ENCODE results near the gene GATC. TPM values are rescaled to one million over a fixed set of nuclear protein-coding genes. Genes with fewer than 3 reads are reported as not detected.

The GATC gene, protein sequence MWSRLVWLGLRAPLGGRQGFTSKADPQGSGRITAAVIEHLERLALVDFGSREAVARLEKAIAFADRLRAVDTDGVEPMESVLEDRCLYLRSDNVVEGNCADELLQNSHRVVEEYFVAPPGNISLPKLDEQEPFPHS
- polyA plus RNA-seq (2013): 24.6 TPM

DNA sequence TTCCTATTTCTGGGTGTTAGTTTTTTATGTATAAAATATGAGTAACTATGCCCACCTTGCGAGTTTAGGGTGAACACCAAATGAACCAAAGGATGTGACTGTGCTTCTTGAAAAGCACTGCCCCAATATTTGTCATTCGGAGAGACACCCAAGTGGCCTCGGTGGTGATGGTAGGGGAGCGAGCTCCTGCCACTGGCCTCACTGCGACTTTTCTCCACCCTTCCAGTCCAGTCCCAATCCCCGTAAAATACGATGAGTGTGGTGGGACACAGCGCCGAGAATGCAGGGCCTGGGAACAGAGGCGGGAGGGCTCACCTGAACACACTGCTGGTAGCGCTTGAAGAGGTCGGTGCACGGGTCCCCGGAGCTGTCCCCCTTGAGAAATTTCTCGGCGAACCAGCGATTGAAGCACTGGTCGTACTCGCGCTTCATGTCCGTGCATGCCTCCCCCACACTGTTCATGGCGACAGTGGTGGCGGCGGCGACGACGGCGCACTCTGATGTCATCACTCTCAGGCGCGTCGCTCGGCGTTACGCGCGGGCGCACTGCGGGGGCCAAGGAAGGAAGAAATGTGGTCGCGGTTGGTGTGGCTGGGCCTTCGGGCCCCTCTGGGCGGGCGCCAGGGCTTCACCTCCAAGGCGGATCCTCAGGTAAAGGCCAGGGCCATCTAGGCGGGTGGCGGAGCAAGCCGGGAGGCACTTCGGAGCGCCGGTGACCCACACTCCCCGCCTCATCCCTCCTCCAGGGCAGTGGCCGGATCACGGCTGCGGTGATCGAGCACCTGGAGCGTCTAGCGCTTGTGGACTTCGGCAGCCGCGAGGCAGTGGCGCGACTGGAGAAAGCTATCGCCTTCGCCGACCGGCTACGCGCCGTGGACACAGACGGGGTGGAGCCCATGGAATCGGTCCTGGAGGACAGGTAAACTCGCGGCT is at the start of gene GATC, which contains the start of gene TRIAP1:
Gene GATC, plus strand, starts transcription at position 534 of the 933 bp plus-strand sequence. Its CDS starts 37 bp downstream, at position 571.
Gene TRIAP1, minus strand, starts transcription at position 474 of the 933 bp plus-strand sequence. Its CDS starts 12 bp downstream, at position 462.
- DNase-seq: peak; percentile 88 to 95 (median 94)
- H3K27ac ChIP-seq (ENCODE audit: insufficient read depth in 1 of 2, low read depth in 1 of 2, low read length in 2 of 2, poor library complexity in 1 of 2, severe bottlenecking in 2 of 2): peak within 1 kb of the TSS; percentile 82 to 94
- 0% methylated on average over 66 of the region's 73 CpGs for WGBS (ENCODE audit: insufficient coverage)
- no peaks in the 10 kb centered on the region for H3K9me3 ChIP-seq (ENCODE audit: control extremely low read depth in 1 of 5, control insufficient read depth in 4 of 5, insufficient read depth in 2 of 5, low read depth in 1 of 5, low read length in 4 of 5)
- CTCF ChIA-PET: interaction anchor here (29.5 kb wide), 1 partner anchor 19 kb away, joined by 545 read pairs; the partner anchor contains the start of gene SRSF9
- POLR2A ChIA-PET: interaction anchor here (0.5 to 1.6 kb wide), 2 partner anchors 24 to 51 kb away, joined by 4 to 6 read pairs; partner anchors contain the start of gene SRSF9
- H3K27me3 ChIP-seq (replicated peaks in 2 of 5; ENCODE audit: control insufficient read depth in 4 of 5, insufficient read depth in 5 of 5, low read length in 4 of 5): no peaks in the 10 kb centered on the region
- H3K4me3 ChIP-seq (ENCODE audit: control insufficient read depth in 1 of 7, extremely low read depth in 1 of 7, insufficient read depth in 4 of 7, low read depth in 2 of 7, low read length in 6 of 7): peak within 1 kb of the TSS; percentile 92 to 99 (median 97)
- peaks cover 15 to 28% (median 22%) of the 10 kb centered on the region in 4 experiments for H3K4me1 ChIP-seq (ENCODE audit: control extremely low read depth in 1 of 4, control insufficient read depth in 4 of 4, insufficient read depth in 4 of 4, low read length in 3 of 4)
- peaks cover 8 to 35% (median 28%) of the 10 kb centered on the region in 4 experiments for H3K36me3 ChIP-seq (ENCODE audit: control insufficient read depth in 4 of 4, insufficient read depth in 4 of 4, low read length in 3 of 4)

DNA sequence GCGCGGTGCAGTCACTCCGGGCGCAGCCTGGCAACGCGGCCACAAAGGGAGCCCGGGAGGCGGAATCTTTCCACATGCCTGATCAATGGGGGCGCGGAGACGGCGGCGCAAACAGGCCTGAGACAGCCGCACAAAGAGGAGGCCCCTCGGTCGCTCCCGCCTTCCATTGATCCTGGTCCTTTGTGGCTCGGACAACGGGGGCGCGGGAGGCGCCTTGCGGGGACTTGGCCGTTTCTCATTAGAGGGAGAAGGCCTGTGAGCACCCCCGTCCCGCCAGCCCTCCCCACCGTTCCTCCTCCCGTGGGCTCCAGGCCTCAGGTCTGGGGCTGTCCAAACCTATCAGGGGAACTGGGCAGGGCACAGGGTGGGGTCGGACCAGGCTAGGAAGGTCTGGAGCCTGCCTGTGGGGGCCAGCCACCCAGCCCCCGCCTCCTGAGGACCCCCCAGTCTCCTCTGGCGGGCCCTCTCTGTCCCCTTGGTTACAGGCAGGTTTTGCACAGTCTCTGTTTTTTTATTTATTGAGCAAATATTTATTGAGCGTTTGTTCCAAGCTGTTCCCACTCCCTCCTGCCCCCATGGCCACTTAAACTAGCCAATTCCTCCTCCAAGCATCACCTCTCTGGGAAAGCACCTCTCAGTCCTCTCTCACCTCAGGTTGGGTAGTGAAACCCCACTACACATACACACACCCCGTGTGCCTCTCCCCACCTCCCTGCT is 48.3 kb upstream of the GATC start:
- Histone ChIP-seq H3K4me1 (ENCODE audit: control extremely low read depth in 1 of 4, control insufficient read depth in 4 of 4, insufficient read depth in 4 of 4, low read length in 3 of 4) (peaks cover 0 to 9% (median 4%) of the 10 kb centered on the region in 4 experiments), H3K9me3 (ENCODE audit: control extremely low read depth in 1 of 5, control insufficient read depth in 4 of 5, insufficient read depth in 2 of 5, low read depth in 1 of 5, low read length in 4 of 5) (no peaks in the 10 kb centered on the region), H3K27me3 (replicated peaks in 2 of 5; ENCODE audit: control insufficient read depth in 4 of 5, insufficient read depth in 5 of 5, low read length in 4 of 5) (peaks cover 0 to 8% (median 5%) of the 10 kb centered on the region in 5 experiments), H3K36me3 (ENCODE audit: control insufficient read depth in 4 of 4, insufficient read depth in 4 of 4, low read length in 3 of 4) (no peaks in the 10 kb centered on the region), H3K4me3 (ENCODE audit: control insufficient read depth in 1 of 7, extremely low read depth in 1 of 7, insufficient read depth in 4 of 7, low read depth in 2 of 7, low read length in 6 of 7) (no peak overlapping the region), H3K27ac (ENCODE audit: insufficient read depth in 1 of 2, low read depth in 1 of 2, low read length in 2 of 2, poor library complexity in 1 of 2, severe bottlenecking in 2 of 2) (no peak overlapping the region)
- POLR2A ChIA-PET: no interaction called here
- CTCF ChIA-PET: no interaction called here
- no peak for DNase-seq
- 77% methylated on average over 31 of the region's 33 CpGs for WGBS (ENCODE audit: insufficient coverage)

DNA sequence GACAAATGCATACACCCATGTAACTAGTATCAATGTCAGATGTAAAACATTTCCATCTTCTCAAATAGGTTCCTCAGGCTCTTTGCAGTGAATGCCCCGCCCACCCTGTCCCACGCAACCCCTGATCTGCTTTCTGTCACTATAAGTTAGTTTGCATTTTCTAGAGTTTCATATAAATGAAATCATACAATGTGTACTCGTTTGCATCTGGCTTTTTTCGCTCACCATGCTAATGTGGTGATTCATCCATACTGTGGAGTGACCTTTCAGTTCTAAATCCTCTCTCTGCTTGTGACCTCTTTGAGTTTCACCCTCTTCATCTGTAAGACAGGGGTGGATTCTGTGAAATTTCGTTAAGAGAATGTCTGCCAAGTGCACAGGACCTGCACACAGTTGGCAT is 46.7 kb upstream of the GATC start:
- Histone ChIP-seq H3K27me3 (replicated peaks in 2 of 5; ENCODE audit: control insufficient read depth in 4 of 5, insufficient read depth in 5 of 5, low read length in 4 of 5) (peaks cover 0 to 9% (median 5%) of the 10 kb centered on the region in 5 experiments), H3K36me3 (ENCODE audit: control insufficient read depth in 4 of 4, insufficient read depth in 4 of 4, low read length in 3 of 4) (no peaks in the 10 kb centered on the region), H3K4me3 (ENCODE audit: control insufficient read depth in 1 of 7, extremely low read depth in 1 of 7, insufficient read depth in 4 of 7, low read depth in 2 of 7, low read length in 6 of 7) (no peak overlapping the region), H3K9me3 (ENCODE audit: control extremely low read depth in 1 of 5, control insufficient read depth in 4 of 5, insufficient read depth in 2 of 5, low read depth in 1 of 5, low read length in 4 of 5) (no peaks in the 10 kb centered on the region), H3K4me1 (ENCODE audit: control extremely low read depth in 1 of 4, control insufficient read depth in 4 of 4, insufficient read depth in 4 of 4, low read length in 3 of 4) (peaks cover 0 to 4% (median 2%) of the 10 kb centered on the region in 4 experiments), H3K27ac (ENCODE audit: insufficient read depth in 1 of 2, low read depth in 1 of 2, low read length in 2 of 2, poor library complexity in 1 of 2, severe bottlenecking in 2 of 2) (no peak overlapping the region)
- WGBS (ENCODE audit: insufficient coverage): 100% methylated on average over 1 of the region's 5 CpGs
- DNase-seq: no peak
- ChIA-PET CTCF (interaction anchor here (0.6 kb wide), 1 partner anchor 97 kb away, joined by 3 read pairs; the partner anchor contains the start of gene SIRT4), POLR2A (no interaction called here)

DNA sequence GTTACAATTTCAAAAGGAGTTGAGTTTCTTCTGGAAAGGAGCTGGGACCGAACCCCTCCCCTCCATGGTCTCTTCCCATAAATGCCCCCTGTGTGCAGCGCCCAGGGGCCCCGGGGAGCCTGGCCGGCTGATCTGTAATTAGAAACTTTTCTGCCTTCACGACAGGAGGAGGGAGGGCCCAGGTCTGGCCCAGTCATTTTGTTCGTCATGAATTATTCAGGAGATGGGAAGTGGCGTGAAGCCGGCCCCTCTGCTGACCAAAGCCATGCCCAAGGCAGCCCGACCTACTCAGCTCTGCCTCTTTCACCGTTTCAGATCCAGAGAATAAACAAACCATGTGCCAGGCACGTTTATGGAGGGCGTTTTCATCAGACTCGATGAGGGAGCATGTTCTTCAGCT is 44.0 kb upstream of the GATC start:
- CTCF ChIA-PET: interaction anchor here (2.0 kb wide), 1 partner anchor 35 kb away, joined by 5 read pairs; no protein-coding TSS in a partner anchor
- 72% methylated on average over 9 of the region's 13 CpGs for WGBS (ENCODE audit: insufficient coverage)

DNA sequence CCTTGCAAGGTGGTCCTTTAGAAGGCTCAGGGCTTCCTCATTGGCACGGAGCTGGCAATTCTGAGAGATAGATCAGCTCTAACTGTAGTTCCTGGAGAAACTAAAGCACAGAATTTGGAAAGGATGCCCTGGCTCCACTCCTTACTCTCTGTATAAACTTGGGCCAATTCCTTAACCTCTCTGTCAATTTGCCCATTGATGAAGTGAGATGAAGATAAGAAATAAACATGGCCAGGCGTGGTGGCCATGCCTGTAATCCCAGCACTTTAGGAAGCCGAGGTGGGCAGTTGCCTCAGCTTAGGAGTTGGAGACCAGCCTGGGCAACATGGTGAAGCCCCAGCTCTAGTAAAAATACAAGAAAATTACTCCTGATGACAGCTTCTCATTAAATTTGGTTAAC is 42.4 kb upstream of the GATC start:
- no peak overlapping the region for H3K4me3 ChIP-seq (ENCODE audit: control insufficient read depth in 1 of 7, extremely low read depth in 1 of 7, insufficient read depth in 4 of 7, low read depth in 2 of 7, low read length in 6 of 7)
- H3K4me1 ChIP-seq (ENCODE audit: control extremely low read depth in 1 of 4, control insufficient read depth in 4 of 4, insufficient read depth in 4 of 4, low read length in 3 of 4): no peaks in the 10 kb centered on the region
- POLR2A ChIA-PET: no interaction called here
- no peaks in the 10 kb centered on the region for H3K9me3 ChIP-seq (ENCODE audit: control extremely low read depth in 1 of 5, control insufficient read depth in 4 of 5, insufficient read depth in 2 of 5, low read depth in 1 of 5, low read length in 4 of 5)
- 92% methylated on average over 2 of the region's 3 CpGs for WGBS (ENCODE audit: insufficient coverage)
- DNase-seq: no peak
- H3K27ac ChIP-seq (ENCODE audit: insufficient read depth in 1 of 2, low read depth in 1 of 2, low read length in 2 of 2, poor library complexity in 1 of 2, severe bottlenecking in 2 of 2): no peak overlapping the region
- no peaks in the 10 kb centered on the region for H3K36me3 ChIP-seq (ENCODE audit: control insufficient read depth in 4 of 4, insufficient read depth in 4 of 4, low read length in 3 of 4)
- H3K27me3 ChIP-seq (replicated peaks in 2 of 5; ENCODE audit: control insufficient read depth in 4 of 5, insufficient read depth in 5 of 5, low read length in 4 of 5): peaks cover 0 to 4% (median 0%) of the 10 kb centered on the region in 5 experiments
- CTCF ChIA-PET: no interaction called here

More for the DNA sequence above, 44.0 kb upstream of the GATC start:
- DNase-seq: no peak
- POLR2A ChIA-PET: no interaction called here
- Histone ChIP-seq H3K36me3 (ENCODE audit: control insufficient read depth in 4 of 4, insufficient read depth in 4 of 4, low read length in 3 of 4) (no peaks in the 10 kb centered on the region), H3K27ac (ENCODE audit: insufficient read depth in 1 of 2, low read depth in 1 of 2, low read length in 2 of 2, poor library complexity in 1 of 2, severe bottlenecking in 2 of 2) (no peak overlapping the region), H3K9me3 (ENCODE audit: control extremely low read depth in 1 of 5, control insufficient read depth in 4 of 5, insufficient read depth in 2 of 5, low read depth in 1 of 5, low read length in 4 of 5) (no peaks in the 10 kb centered on the region), H3K27me3 (replicated peaks in 2 of 5; ENCODE audit: control insufficient read depth in 4 of 5, insufficient read depth in 5 of 5, low read length in 4 of 5) (peaks cover 0 to 9% (median 4%) of the 10 kb centered on the region in 5 experiments), H3K4me3 (ENCODE audit: control insufficient read depth in 1 of 7, extremely low read depth in 1 of 7, insufficient read depth in 4 of 7, low read depth in 2 of 7, low read length in 6 of 7) (no peak overlapping the region), H3K4me1 (ENCODE audit: control extremely low read depth in 1 of 4, control insufficient read depth in 4 of 4, insufficient read depth in 4 of 4, low read length in 3 of 4) (no peaks in the 10 kb centered on the region)

DNA sequence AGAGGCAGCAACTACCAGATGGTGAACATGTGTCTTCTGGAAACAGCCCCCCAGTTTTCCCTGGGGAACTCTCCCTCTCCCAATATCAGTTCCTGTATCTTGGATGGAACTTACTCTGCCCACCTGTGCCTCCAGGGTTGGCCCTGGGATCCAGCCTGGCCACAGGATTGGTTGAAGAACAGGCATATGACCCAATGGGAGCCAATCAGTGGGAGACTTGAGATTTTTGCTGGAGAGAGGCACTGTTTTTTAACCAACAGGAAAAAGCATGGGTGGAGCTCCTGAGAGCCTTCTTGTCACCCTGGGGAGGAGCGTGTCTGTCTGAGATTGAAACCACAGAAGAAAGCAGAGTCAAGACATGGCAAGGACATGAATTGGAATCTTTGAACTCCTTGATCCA is 42.0 kb upstream of the GATC start:
- DNase-seq: peak in 1 of 3 donors; percentile 6
- H3K9me3 ChIP-seq (ENCODE audit: control extremely low read depth in 1 of 5, control insufficient read depth in 4 of 5, insufficient read depth in 2 of 5, low read depth in 1 of 5, low read length in 4 of 5): no peaks in the 10 kb centered on the region
- H3K4me3 ChIP-seq (ENCODE audit: control insufficient read depth in 1 of 7, extremely low read depth in 1 of 7, insufficient read depth in 4 of 7, low read depth in 2 of 7, low read length in 6 of 7): no peak overlapping the region
- POLR2A ChIA-PET: no interaction called here
- CTCF ChIA-PET: no interaction called here
- no CpG with 5 or more reads among the region's 1 CpG for WGBS (ENCODE audit: insufficient coverage)
- H3K4me1 ChIP-seq (ENCODE audit: control extremely low read depth in 1 of 4, control insufficient read depth in 4 of 4, insufficient read depth in 4 of 4, low read length in 3 of 4): no peaks in the 10 kb centered on the region
- no peaks in the 10 kb centered on the region for H3K36me3 ChIP-seq (ENCODE audit: control insufficient read depth in 4 of 4, insufficient read depth in 4 of 4, low read length in 3 of 4)
- H3K27ac ChIP-seq (ENCODE audit: insufficient read depth in 1 of 2, low read depth in 1 of 2, low read length in 2 of 2, poor library complexity in 1 of 2, severe bottlenecking in 2 of 2): no peak overlapping the region
- peaks cover 0 to 4% (median 0%) of the 10 kb centered on the region in 5 experiments for H3K27me3 ChIP-seq (replicated peaks in 2 of 5; ENCODE audit: control insufficient read depth in 4 of 5, insufficient read depth in 5 of 5, low read length in 4 of 5)

Measured in common myeloid progenitor, CD34-positive (primary cell).